HFFc6 (cell line): ENCODE data around the gene ACTR2. TPM values are rescaled to one million over a fixed set of nuclear protein-coding genes. Genes with fewer than 3 reads are reported as not detected.
A peak's percentile ranks its signal among the peaks of the same experiment; 100 is the strongest.

Source experiments
- DNase-seq: peaks from one replicate; pipeline ENCODE4 v3.0.0-alpha.2; 2018
- H3K27ac Mint-ChIP-seq: 2 replicates; pipeline ENCODE4 v1.8.0; 2020; ENCODE audit warnings: mild to moderate bottlenecking, mixed read lengths
- H3K27me3 Mint-ChIP-seq: 2 replicates; pipeline ENCODE4 v1.8.0; 2021; ENCODE audit warnings: mild to moderate bottlenecking, moderate library complexity, mixed read lengths; ENCODE audit not compliant: insufficient read depth
- H3K36me3 Mint-ChIP-seq: 2 replicates; pipeline ENCODE4 v1.8.0; 2021; ENCODE audit warnings: low read depth, mixed read lengths
- H3K4me1 Mint-ChIP-seq: 2 replicates; pipeline ENCODE4 v1.8.0; 2020; ENCODE audit warnings: low read depth, mixed read lengths
- H3K4me3 Mint-ChIP-seq: 2 replicates; pipeline ENCODE4 v1.8.0; 2020; ENCODE audit warnings: mild to moderate bottlenecking, moderate library complexity, mixed read lengths
- H3K9me3 Mint-ChIP-seq: 2 replicates; pipeline ENCODE4 v1.8.0; 2020; ENCODE audit warnings: mild to moderate bottlenecking, mixed read lengths
- CTCF ChIP-seq: fragments of 200-600 bp; sonication (generic); IDR thresholded peaks from 2 replicates; pipeline ENCODE4 v1.5.0; 2021; ENCODE audit warnings: antibody characterized with exemption, mild to moderate bottlenecking
- total RNA-seq, 6 experiments: library from RNA; stranded (reverse); fragmentation: NEBNext Ultra II Directional; extraction: Animal tissue kit (Norgen Biotek cat#: 25700); gene quantifications; 2 replicates in 1 of 6; 3 replicates in 5 of 6; pipeline ENCODE4 v1.2.3, GENCODE V29; 2021

Gene ACTR2
- total RNA-seq, 6 experiments from 2014 or later, result 412 to 450 (median 427) TPM

- H3K4me1 Mint-ChIP-seq, result peaks cover 51% of the 10 kb centered on the region
- H3K27me3 Mint-ChIP-seq, result peaks cover 2% of the 10 kb centered on the region; the same call in 1 of the 2 replicates
- H3K4me3 Mint-ChIP-seq, result no peak overlapping the region
- no peak for DNase-seq
- H3K27ac Mint-ChIP-seq, result no peak overlapping the region
- TF ChIP-seq CTCF, result no peak
- peaks cover 8% of the 10 kb centered on the region; the same call in 1 of the 2 replicates for H3K36me3 Mint-ChIP-seq
- H3K9me3 Mint-ChIP-seq, result no peaks in the 10 kb centered on the region
Observed at GRCh38 chr2:65279756-65280155, 52.1 kb downstream of the ACTR2 start.

GRCh38 chr2:65281627-65282351, 54.2 kb downstream of the ACTR2 start:
- no peak for DNase-seq
- Mint-ChIP-seq H3K4me1 (peaks cover 33% of the 10 kb centered on the region), H3K9me3 (no peaks in the 10 kb centered on the region), H3K27me3 (peaks cover 2% of the 10 kb centered on the region; the same call in 1 of the 2 replicates), H3K27ac (peak overlapping the region; percentile 25; the same call in 1 of the 2 replicates), H3K4me3 (no peak overlapping the region), H3K36me3 (no peaks in the 10 kb centered on the region)
- TF ChIP-seq CTCF, result no peak

GRCh38 chr2:65282477-65283053, 54.9 kb downstream of the ACTR2 start:
- Mint-ChIP-seq H3K27me3 (peaks cover 2% of the 10 kb centered on the region; the same call in 1 of the 2 replicates), H3K9me3 (no peaks in the 10 kb centered on the region), H3K27ac (no peak overlapping the region), H3K36me3 (no peaks in the 10 kb centered on the region), H3K4me1 (peaks cover 26% of the 10 kb centered on the region), H3K4me3 (no peak overlapping the region)
- DNase-seq, result peak; percentile 14
- TF ChIP-seq CTCF, result no peak

- H3K27me3 Mint-ChIP-seq, result no peaks in the 10 kb centered on the region; the same call in 1 of the 2 replicates
- no peak for DNase-seq
- H3K9me3 Mint-ChIP-seq, result no peaks in the 10 kb centered on the region
- H3K27ac Mint-ChIP-seq, result no peak overlapping the region
- H3K4me3 Mint-ChIP-seq, result no peak overlapping the region
- peaks cover 4% of the 10 kb centered on the region for H3K4me1 Mint-ChIP-seq
- H3K36me3 Mint-ChIP-seq, result no peaks in the 10 kb centered on the region
- TF ChIP-seq CTCF, result no peak
Observed at GRCh38 chr2:65287364-65287763, 59.7 kb downstream of the ACTR2 start.

GRCh38 chr2:65291216-65292105, 63.8 kb downstream of the ACTR2 start:
- Mint-ChIP-seq H3K9me3 (no peaks in the 10 kb centered on the region), H3K27ac (no peak overlapping the region), H3K36me3 (no peaks in the 10 kb centered on the region), H3K4me1 (no peaks in the 10 kb centered on the region; the same call in none of the 2 replicates), H3K4me3 (no peak overlapping the region), H3K27me3 (peaks cover 1% of the 10 kb centered on the region; the same call in 1 of the 2 replicates)
- no peak for TF ChIP-seq CTCF
- DNase-seq, result no peak
